Epithelial cell of proximal tubule (primary cell): Measurements from ENCODE around the gene LRRC2. TPM values are rescaled to one million over a fixed set of nuclear protein-coding genes. Genes with fewer than 3 reads are reported as not detected.

Experiments used
- DNase-seq: peaks from one replicate; pipeline ENCODE4 v3.0.0-alpha.2; 2011; ENCODE audit warnings: low read depth
- H3K4me3 ChIP-seq: 2 replicates; pipeline ENCODE4 v1.5.1; 2011; ENCODE audit warnings: low read depth, mild to moderate bottlenecking, low read length
- CTCF ChIP-seq: conservative IDR thresholded peaks from 2 replicates; pipeline ENCODE4 v1.5.1; 2012; ENCODE audit warnings: low read depth, mild to moderate bottlenecking, low read length
- total RNA-seq: library from RNA; depleted of rRNA; stranded (reverse); fragments of >200 nt; gene quantifications from 2 replicates; pipeline ENCODE4 v1.2.3, GENCODE V29; 2015

LRRC2 gene
- total RNA-seq, 1 donor from 2014 or later = not detected

GRCh38 chr3:46490338-46491084 is 75.6 kb downstream of the LRRC2 start:
- no peak for TF ChIP-seq CTCF
- DNase-seq = no peak
- no peak overlapping the region for H3K4me3 ChIP-seq

GRCh38 chr3:46489875-46490274 is 76.2 kb downstream of the LRRC2 start:
- no peak for DNase-seq
- no peak for TF ChIP-seq CTCF
- no peak overlapping the region for H3K4me3 ChIP-seq

GRCh38 chr3:46489381-46489780 is 76.7 kb downstream of the LRRC2 start:
- TF ChIP-seq CTCF = no peak
- H3K4me3 ChIP-seq = no peak overlapping the region
- no peak for DNase-seq

- peak; percentile 100 for TF ChIP-seq CTCF
- peak; percentile 12 for DNase-seq
Measured at GRCh38 chr3:46488735-46489361, 77.3 kb downstream of the LRRC2 start.

GRCh38 chr3:46485779-46486175 is 80.3 kb downstream of the LRRC2 start:
- no peak for DNase-seq
- no peak overlapping the region for H3K4me3 ChIP-seq
- TF ChIP-seq CTCF = no peak

More at GRCh38 chr3:46488735-46489361, 77.3 kb downstream of the LRRC2 start:
- H3K4me3 ChIP-seq = no peak overlapping the region

GRCh38 chr3:46484911-46485778 is 81.0 kb downstream of the LRRC2 start:
- no peak for DNase-seq
- no peak for TF ChIP-seq CTCF
- no peak overlapping the region for H3K4me3 ChIP-seq
